B cell (primary cell): ENCODE measurements around the gene RPRD1A.

Experiments
- EZH2 ChIP-seq: IDR thresholded peaks from 2 replicates; pipeline ENCODE4 v1.6.1; 2012; ENCODE audit warnings: borderline replicate concordance, low read depth, mild to moderate bottlenecking, moderate library complexity, low read length; ENCODE audit not compliant: insufficient read depth, poor library complexity, severe bottlenecking
- TF ChIP-seq, protein P1 (sequence below): fragments of 200-600 bp; IDR thresholded peaks from one replicate; pipeline ENCODE4 v1.8.0; 2022; ENCODE audit warnings: antibody characterized with exemption, mild to moderate bottlenecking

GRCh38 chr18:36043153-36043552, 24.2 kb downstream of the RPRD1A start:
- TF ChIP-seq, protein P1, sequence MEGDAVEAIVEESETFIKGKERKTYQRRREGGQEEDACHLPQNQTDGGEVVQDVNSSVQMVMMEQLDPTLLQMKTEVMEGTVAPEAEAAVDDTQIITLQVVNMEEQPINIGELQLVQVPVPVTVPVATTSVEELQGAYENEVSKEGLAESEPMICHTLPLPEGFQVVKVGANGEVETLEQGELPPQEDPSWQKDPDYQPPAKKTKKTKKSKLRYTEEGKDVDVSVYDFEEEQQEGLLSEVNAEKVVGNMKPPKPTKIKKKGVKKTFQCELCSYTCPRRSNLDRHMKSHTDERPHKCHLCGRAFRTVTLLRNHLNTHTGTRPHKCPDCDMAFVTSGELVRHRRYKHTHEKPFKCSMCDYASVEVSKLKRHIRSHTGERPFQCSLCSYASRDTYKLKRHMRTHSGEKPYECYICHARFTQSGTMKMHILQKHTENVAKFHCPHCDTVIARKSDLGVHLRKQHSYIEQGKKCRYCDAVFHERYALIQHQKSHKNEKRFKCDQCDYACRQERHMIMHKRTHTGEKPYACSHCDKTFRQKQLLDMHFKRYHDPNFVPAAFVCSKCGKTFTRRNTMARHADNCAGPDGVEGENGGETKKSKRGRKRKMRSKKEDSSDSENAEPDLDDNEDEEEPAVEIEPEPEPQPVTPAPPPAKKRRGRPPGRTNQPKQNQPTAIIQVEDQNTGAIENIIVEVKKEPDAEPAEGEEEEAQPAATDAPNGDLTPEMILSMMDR, result no peak
- TF ChIP-seq EZH2, result no peak
